NCI-H2196 treated with DMSO at 0.1 percent for 48 hours (cell line): ENCODE measurements around the gene TDO2.
"Not testable (repeated sequence)": the region's sequence is repeated elsewhere in the genome, so short reads cannot be mapped to it uniquely, and the experiment has no call there.

Experiments used
- DNase-seq: peaks from one replicate; lab custom pipeline; 2025; ENCODE audit not compliant: unreplicated experiment; lab: John Stamatoyannopoulos, UW

The TDO2 gene

DNA sequence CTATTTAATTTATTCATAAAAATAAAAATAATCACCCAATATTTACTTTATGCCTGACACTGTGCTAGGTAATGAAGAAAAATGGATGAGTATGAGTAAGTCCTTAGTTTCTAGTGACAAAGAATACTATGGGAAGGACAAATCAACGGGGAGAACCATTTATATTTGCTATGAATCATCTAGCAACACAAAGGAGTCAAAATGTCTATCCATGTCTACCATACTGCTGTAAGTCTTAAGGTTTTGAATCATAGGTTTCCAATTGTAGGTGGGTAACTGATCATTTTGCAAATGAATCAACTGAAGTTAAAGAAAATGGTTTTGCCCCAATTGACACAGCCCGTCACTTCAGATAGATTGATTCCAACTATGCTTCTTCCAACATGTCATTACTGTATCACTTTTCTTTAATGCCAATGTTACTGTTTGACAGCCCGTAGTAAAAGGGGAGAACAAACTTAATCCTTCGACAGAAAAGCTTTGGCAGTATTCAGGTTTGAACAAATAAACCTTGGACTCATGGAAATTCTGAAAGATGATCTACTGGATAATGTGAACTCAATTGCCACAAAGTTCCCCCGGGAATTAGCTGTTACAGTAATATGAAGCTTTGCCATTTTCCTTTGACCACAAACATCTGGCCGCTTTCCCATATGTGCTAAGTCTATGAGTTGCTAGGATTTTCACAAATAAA is 3.2 kb downstream of the TDO2 start:
- DNase-seq = no peak

DNA sequence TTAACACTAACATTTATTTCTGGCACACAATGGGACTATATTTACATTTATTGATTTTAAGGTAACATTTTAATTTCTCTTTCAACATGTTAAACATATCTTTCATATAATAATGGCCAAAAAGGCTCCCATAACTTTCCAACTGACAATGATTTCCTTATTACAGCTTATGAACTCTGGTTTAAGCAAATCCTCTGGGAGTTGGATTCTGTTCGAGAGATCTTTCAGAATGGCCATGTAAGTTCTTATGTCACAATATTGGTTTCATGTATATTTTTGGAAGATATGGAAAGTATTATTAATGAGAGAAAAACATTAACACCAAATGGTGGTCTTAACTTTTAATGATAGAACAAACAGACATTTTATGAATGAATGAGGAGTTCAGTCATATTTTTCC is 4.1 kb downstream of the TDO2 start:
- DNase-seq = no peak

DNA sequence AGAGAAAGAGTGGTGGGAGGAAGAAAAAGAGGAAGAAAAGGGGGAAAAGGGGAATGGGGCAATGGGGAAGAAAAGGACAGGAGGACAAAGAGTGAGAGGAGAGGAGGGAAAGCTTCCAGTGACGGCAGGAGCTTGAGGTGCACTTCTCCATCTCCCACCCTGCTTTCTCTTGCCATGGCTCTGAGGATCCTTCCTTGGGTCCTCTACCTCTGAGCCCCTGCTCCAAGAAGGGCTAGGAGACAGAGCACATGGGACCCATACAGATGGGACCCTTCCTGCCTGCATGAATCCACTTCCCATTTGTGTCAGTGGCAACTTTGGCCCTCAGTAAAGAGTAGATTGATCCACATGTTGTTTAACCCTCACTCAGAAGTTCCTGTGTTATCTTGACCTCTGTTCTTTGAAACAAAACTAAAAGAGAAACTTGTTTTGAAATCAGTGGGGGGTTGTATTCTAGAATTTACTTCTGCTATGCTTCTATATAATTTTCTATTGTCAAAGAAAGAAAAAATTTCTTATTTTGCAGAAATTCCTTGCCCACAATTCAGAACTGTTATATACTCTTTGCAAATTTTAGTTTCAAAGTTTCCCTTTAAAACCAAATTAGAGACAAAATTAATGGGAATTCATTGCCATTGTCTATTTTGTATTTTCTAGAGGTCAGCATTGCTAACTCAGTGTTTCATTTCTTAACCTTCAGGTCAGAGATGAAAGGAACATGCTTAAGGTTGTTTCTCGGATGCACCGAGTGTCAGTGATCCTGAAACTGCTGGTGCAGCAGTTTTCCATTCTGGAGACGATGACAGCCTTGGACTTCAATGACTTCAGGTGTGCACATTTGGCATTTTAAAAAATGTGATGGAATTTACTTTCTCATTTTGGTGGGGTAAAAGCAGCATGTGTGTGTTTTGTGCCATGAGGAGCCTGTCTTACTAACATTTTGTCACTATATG is 5.0 kb downstream of the TDO2 start:
- DNase-seq = no peak

DNA sequence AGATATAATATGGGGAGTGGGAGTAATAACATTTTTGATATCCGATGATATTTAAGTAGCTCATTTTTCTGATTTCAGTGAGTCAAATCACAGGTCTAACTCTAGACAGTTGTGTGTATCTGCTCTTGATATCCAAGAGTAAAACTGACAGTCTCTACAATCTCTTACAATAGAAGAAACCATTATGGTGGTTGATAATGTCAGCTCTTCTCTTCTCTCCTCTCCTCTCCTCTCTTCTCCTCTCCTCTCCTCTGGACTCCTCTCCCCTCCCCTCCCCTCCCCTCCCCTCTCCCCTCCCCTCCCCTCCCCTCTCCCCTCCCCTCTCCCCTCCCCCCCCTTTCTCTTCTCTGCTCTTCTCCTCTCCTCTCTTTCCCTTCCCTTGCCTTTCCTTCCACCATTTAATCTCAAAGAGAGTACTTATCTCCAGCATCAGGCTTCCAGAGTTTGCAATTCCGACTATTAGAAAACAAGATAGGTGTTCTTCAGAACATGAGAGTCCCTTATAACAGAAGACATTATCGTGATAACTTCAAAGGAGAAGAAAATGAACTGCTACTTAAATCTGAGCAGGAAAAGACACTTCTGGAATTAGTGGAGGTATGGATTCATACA is 6.2 kb downstream of the TDO2 start:
- DNase-seq = no peak

DNA sequence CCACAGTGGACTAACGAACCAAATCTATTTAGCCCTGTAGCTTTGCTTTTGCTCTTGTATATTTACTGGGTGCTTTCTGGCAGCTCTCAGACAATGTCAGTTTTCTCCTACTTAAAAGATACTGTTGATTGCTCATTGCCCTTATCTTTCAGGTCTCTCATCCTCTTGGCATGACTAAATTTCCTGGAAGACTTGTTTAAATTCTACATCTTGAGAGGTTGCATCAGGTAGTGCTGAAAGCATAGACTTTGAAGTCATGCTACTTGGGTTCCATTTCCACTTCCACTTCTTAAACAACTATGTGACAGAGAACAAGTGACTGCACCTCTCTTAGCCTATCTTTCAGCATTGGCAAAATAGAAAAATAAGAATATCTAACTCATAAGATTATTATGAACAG is 8.4 kb downstream of the TDO2 start:
- DNase-seq = no peak

DNA sequence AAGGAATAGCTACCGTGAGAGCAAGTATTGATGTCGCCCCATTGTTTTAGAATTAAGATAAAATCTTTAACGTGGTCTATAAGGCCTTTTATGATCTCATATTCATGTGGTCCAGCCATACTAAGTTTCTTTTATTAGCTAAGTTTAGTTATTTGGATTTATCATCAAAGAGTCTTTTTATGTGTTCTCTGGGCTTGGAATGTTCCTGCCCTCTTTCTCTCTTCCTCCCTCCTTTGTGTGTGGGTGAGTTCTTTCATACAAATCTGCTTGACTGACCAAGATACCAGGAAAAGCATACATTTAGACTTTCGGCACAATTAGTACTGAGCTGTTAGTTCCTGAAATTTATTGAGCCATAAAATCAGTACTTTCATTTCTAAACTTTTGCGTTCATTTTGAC is 11.3 kb downstream of the TDO2 start:
- no peak for DNase-seq

DNA sequence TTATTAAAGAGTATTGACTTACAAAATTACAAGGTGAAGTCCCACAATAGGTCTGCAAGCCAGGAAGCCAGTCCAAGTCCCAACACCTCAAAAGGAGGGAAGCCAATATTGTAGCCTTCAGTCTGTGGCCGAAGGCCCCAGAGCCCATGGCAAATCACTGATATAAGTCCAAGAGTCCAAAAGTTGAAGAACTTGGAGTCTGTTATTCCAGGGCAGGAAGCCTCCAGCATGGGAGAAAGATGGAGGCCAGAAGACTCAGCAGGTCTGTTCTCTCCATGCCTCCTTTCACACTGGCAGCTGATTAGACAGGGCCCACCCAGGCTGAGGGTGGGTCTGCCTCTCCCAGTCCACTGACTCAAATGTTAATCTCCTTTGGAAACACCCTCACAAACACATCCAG is 18.1 kb downstream of the TDO2 start:
- no peak for DNase-seq

DNA sequence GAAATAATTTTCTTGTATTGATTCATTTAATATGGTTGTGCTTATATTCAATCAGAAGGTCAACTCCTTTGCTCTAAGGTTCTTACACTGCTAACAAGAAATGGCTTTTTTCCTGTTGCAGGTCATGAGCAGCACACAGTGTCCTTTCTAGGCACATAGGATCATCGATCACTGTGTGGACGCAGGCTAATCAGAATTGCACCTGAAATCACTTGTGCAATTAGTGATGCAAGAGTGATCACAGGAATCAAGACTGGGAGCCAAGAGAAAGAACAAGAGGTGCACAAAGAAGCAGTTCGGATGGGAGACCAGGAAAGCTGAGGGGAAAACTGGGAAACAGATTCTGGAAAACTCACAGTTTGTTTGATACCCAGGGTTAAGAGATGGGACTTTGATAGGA is 21.1 kb downstream of the TDO2 start:
- no peak for DNase-seq

DNA sequence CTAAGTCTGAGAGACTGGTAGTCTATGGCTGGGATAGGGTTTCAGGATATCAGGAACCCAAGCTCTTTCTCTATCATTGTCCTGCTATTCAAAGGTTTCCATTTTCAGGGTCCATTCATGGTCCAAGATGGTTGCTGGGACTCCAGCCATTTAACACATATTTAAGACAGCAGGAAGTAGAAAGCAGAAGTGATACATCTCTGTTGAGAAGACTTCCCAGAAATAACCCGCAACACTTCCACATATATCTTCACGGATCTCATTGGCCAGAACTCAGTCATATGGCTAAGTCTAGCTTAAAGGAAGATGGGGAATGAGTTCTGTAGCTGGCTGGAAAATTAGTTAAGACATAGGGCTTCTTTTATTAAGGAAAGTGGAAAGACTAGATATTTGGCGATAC is 26.3 kb downstream of the TDO2 start:
- no peak for DNase-seq

DNA sequence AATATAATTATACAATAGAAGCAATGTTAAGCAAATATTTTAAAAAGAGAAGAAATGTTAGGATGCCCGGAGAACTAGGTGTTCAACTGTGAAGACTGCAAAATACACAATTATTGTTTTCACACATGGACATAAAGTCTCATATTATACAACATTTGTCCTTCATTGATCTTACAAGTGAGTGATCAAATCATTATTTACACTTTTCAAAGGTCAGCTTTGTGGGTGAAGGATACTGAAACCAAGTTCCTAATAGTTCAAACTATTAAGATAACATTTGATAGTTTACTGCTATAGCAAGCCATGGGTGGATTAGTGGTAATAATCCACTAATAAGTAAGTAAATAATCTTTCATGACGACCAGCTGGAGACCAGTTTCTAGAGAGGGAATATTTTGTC is 26.8 kb downstream of the TDO2 start:
- no peak for DNase-seq

DNA sequence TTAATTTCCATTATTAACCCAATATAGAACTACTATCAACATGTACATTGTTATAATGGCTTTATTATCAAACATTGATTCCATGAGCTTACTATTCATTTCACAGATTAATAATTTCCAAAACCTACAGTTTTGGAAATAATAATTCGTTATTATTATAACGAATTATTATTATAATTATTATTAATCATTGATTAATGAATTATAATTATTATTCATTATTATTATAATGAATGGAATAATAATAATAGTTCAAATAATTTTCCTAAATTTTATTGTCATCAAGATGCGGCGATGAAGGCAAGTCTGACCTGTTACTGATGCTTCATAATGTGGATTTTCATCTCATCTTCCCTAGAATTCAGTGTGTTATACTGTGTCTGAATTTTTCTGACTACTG is 28.1 kb downstream of the TDO2 start:
- DNase-seq = no peak

DNA sequence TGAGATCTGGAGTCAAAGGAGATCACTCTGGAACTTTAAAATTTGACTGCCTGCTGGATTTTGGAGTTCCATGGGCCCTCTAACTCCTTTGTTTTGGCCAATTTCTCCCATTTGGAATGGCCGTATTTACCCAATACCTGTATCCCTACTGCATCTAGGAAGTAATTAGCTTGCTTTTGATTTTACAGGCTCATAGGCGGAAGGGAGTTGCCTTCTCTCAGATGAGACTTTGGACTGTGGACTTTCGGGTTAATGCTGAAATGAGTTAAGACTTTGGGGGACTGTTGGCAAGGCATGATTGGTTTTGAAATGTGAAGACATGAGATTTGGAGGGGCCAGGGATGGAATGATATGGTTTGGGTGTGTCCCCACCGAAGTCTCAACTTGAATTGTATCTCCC is 31.1 kb downstream of the TDO2 start:
- DNase-seq = not testable (repeated sequence)

DNA sequence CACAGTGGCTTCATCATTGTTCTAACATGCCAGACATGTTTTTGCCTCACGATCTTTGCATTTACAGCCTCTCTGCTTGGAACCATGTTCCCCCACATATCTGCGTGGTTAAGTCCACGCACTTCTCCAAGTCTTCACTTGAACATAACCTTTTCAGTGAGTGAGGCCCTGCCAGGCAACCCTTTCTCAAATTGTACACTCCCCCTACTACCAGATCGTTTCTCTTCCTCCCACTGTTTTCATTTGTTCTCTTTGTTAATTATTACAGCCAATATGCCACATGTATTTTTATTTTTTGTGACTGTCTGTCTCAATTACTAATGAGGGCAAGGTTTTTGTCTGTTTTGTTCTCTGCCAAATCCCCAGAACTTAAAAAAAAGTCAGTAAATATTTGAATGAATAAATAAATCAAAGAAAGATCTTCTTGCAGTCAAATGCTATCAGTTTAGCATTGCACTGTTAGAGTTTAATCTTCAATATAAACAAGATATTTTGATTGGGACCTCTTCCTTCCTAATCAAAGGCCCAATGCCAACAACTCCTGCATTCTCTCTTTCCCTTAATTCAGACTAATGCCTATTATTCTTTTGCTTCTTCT is 32.0 kb downstream of the TDO2 start:
- DNase-seq = no peak

DNA sequence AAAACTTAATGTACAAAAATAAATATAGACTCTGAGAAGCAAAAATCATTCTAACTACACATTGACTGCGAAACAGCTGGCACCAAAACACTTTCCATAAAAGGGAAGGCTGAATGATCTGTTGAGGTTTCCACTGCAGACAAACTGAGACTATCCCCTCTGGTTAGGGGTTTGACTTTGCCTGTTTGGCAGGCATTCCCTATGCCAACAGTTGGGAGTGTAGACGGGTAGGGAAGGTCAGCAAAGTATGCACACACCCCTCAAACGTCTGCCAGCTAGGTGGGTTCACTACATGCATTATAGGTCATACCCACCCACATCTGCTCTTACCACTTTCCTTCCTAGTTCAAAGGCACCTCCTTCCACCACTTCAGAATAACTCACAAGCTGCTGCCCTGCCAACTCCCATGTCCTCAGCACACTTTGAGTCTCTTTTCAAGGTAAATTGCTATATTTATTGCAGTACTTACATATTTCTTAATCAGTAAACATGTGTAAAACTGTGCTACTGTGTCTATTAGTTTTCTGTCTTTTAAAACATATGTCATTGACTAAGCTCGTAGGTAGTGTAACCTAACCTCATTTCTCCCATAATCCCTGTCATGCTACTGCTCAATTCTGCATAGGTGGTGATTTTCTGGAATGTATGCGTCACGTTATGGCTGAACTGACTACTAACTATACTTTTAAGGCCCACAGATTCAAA is 37.7 kb downstream of the TDO2 start:
- no peak for DNase-seq

DNA sequence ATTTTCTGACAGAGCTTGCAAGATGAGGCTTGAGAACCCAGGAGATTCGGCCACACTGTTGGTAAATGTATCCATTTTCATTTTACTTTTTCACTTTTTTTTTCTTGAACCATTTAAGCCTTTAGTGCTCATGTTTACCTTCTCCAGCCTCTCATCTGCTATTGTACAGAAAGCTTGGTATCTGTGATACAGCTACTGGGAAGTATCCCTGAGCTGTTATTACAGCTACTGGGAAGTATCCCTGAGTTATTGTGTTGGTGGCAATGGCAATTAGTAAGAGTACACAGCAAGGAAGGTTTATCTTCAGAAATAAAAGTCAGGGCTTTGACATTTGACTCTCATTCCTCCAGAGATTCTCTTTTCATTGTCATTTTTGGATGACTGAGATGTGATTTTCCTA is 38.3 kb downstream of the TDO2 start:
- DNase-seq = no peak

DNA sequence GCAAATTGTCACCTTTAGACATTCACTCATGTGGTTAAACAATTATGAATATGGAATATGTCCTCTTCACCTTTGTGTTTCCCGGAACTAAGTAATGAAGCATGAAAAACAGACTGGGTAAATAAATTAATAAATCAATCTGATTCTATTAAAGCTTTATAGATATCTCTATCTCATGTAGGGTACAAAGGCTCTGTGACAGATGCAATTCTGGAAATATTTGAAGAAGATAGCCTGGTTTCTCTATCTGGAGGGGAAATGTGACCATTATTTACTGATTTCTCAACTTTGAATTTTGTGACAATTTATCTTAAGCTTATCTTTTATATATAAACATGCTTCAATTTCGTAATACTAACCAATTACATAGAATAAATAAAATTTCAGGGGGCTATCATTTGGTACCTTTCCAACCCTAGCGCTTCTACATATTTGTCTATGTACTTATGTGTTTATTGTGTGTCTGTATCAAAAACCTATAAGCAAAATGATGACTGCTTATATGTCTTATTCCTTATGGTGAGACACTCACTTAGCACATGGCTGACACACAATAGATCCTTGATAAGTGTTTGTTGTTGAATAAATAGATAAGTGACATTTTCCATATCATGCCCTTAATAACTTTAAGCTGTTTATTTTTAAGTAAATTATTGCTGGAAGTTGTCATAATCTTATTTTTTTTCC is 40.3 kb downstream of the TDO2 start:
- DNase-seq = no peak

DNA sequence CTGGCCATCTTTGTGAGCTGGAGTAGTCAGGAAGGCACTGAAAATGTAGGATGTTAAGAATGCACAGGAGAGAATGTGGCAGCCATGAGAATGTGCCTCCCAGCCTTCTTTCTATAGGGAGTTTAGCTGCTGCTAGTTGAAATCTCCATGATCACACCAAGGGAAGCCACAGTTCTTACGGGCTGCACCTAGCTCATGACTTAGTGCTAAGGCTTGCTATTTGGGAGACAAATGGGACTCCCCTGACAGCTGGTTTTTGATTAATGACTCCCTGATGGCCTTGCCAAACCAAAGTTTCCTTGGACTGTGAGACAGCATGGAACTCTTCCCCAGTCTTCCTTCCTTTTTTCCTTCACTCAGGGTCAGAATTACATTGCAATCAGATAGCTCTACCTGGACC is 41.0 kb downstream of the TDO2 start:
- DNase-seq = no peak

DNA sequence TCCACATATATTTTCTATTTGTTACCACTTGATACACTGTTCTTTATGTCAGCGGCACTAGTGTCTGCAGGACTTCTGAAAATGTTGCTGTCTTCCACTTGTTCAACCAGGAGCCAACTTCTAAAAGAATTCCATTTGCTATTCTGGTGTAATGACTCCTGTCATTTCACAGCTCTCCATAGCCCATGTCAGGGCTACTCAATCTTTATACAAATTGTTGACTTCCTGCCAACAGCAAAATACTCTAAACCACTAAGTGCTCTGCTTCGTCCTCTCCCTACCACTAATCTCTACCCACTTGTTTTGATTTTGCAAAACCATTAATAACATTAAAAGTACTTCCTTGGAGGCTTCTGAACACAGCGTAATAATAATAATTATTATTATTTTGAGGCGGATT is 43.0 kb downstream of the TDO2 start:
- DNase-seq = no peak

DNA sequence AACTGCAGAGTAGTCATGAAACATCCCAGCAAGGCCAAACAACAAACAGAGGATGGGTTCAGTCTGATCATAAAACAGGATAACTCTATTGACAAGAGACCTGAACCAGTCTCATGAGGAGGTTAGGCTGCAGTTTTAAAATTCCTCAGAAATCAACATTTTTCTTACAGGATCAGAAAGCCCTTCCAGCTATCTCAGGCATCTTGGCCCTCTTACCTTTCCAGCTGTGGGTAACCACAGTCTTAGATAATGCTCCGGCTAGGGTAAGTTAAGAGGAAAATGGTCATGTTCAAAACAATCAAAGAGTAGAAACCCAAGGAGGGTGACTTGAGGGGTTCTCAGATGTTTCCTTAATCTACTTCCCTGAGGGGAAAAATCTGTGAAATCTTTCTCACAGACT is 45.0 kb downstream of the TDO2 start:
- no peak for DNase-seq

DNA sequence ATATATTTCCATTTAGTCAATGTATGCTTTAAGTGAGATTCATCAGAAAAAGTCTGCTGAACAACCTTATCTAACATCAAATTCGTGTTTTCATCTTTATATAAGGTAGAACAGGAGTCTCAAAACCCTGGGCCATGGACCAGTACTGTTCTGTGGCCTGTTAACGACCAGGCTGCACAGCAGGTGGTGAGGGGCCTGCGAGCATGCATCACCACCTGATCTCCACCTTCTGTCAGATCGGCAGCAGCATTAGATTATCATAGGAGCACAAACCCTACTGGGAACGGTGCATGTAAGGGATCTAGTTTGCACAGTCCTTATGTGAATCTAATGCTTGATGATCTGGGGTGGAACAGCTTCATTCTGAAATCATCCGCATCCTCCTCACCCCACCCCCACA is 47.0 kb downstream of the TDO2 start:
- no peak for DNase-seq

DNA sequence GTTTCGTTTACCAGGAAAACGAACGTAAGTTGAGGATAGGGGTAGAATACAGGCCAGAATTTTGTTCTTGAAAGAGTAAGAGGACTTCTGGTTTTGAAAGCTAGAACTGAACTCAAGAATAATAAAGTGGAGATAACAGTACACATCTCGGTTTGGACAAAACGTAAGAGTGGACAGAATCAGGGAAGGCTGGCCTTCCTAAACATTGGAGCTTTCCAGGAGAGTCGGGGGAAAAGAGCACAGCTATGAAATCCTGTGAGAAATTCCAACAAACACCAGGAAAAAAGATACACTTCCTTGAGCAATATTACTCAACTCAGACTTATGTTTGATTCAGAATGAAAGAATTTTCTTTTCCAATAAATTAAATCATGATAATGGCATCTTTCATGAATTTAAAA is 49.0 kb downstream of the TDO2 start:
- DNase-seq = no peak
